ENCODE measurements around the gene SLIT3. TPM values are rescaled to one million over a fixed set of nuclear protein-coding genes. Genes with fewer than 3 reads are reported as not detected.

SLIT3 gene
- total and polyA plus RNA-seq, 4 donors, result 18.1 to 22.5 (median 19.5) TPM

DNA sequence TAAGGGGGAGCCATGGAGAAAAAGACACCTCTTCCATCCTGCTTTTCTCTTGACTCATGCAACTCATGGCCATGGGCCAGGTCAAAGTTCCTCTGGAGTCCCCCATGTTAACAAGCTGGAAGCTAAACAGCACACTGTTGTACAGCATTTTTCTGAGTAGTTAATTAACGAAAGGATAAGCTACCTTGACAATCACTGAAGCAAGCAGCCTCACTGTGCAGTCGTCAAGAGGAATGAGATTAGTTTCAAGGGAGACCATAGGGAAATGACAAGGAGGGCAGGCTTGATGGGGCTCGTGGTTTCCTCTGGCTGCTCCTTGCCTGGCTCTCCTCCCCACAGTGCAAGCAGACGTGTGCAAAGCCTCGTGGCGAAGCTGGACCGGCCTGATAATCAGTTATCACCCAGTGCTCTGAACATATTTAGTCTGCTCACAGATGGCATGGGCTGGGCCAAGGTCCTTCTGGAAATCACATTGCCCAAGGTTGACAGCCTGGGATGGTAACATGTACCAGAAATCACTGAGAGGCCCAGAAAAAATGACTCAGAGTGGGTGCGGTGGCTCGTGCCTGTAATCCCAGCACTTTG lies 209.5 kb downstream of the SLIT3 start:
- Histone ChIP-seq H3K4me1 (ENCODE audit: control insufficient read depth, insufficient read depth, low read length) (peaks cover 5% of the 10 kb centered on the region), H3K4me3 (ENCODE audit: low read depth, low read length) (no peak overlapping the region), H3K36me3 (ENCODE audit: control insufficient read depth, insufficient read depth, low read length) (no peaks in the 10 kb centered on the region), H3K27ac (ENCODE audit: low read depth, low read length) (no peak overlapping the region), H3K27me3 (ENCODE audit: control insufficient read depth, insufficient read depth, low read length) (no peaks in the 10 kb centered on the region), H3K9me3 (ENCODE audit: control insufficient read depth, insufficient read depth, low read length) (no peaks in the 10 kb centered on the region)
- peak in 1 of 6 donors; percentile 41 for DNase-seq (ENCODE audit: low read depth in 4 of 6, low spot score in 6 of 6)
- WGBS (ENCODE audit: insufficient coverage), result 91% methylated on average over 8 of the region's 9 CpGs

DNA sequence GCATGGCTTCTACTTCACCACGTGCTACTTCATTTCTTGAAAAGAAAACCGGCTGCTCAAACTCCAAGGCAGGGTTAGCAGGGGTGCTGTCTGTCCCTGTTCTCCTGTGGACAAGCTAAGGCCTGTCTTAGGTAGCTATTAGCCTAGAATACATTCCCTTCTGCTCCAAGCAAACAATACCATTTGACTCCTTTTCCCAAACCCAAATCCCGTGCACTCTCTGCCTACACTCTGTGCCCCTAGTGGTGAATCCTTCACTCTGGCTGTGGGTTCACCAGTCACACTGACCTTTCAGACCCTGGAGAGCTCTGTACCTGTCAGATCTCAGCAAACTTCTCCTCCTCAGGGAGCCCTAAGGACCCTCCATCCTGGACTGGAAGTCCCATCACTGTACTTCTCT lies 211.6 kb downstream of the SLIT3 start:
- 88% methylated on average over 3 of the region's 3 CpGs for WGBS (ENCODE audit: insufficient coverage)
- Histone ChIP-seq H3K36me3 (ENCODE audit: control insufficient read depth, insufficient read depth, low read length) (no peaks in the 10 kb centered on the region), H3K4me1 (ENCODE audit: control insufficient read depth, insufficient read depth, low read length) (peaks cover 5% of the 10 kb centered on the region), H3K27me3 (ENCODE audit: control insufficient read depth, insufficient read depth, low read length) (peaks cover 4% of the 10 kb centered on the region), H3K4me3 (ENCODE audit: low read depth, low read length) (no peak overlapping the region), H3K9me3 (ENCODE audit: control insufficient read depth, insufficient read depth, low read length) (no peaks in the 10 kb centered on the region), H3K27ac (ENCODE audit: low read depth, low read length) (no peak overlapping the region)
- no peak for DNase-seq (ENCODE audit: low read depth in 4 of 6, low spot score in 6 of 6)

DNA sequence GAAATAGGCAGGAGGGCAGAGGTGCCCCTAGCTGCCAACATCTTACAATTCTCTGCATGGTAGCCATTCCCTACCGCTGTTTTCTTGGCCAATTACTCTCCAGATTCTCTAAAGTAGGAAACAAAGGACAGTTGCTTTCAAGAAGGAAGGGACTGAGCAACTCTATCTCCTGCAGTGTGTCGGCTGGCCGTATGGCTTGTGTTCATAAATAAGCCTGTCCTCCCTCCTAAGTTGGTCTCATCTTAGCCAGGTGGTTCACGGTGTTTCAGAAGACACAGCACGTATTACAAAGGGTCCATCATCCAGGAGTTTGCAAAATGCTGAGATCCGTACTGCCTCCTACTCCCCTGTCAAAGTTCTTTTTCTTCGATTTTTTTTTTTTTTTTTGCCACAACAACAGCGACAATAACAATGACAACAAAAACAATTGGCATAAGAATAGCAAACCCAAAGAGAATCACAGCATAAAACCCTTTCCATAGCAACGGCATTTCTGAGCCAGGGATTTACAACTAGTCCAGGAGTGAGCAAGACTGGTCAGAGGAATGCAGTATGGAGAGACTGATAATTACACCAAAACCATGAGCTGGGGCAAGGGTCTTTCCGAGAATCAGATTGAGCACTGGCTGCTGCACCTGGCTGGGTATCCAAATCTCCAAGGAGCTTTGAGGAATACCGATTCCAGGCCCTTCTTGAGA lies 212.8 kb downstream of the SLIT3 start:
- 34% methylated on average over 9 of the region's 11 CpGs for WGBS (ENCODE audit: insufficient coverage)
- no peak overlapping the region for H3K4me3 ChIP-seq (ENCODE audit: low read depth, low read length)
- peaks cover 5% of the 10 kb centered on the region for H3K4me1 ChIP-seq (ENCODE audit: control insufficient read depth, insufficient read depth, low read length)
- no peak overlapping the region for H3K27ac ChIP-seq (ENCODE audit: low read depth, low read length)
- no peaks in the 10 kb centered on the region for H3K36me3 ChIP-seq (ENCODE audit: control insufficient read depth, insufficient read depth, low read length)
- no peaks in the 10 kb centered on the region for H3K9me3 ChIP-seq (ENCODE audit: control insufficient read depth, insufficient read depth, low read length)
- H3K27me3 ChIP-seq (ENCODE audit: control insufficient read depth, insufficient read depth, low read length), result peaks cover 4% of the 10 kb centered on the region
- peak in 1 of 6 donors; percentile 47 for DNase-seq (ENCODE audit: low read depth in 4 of 6, low spot score in 6 of 6)

DNA sequence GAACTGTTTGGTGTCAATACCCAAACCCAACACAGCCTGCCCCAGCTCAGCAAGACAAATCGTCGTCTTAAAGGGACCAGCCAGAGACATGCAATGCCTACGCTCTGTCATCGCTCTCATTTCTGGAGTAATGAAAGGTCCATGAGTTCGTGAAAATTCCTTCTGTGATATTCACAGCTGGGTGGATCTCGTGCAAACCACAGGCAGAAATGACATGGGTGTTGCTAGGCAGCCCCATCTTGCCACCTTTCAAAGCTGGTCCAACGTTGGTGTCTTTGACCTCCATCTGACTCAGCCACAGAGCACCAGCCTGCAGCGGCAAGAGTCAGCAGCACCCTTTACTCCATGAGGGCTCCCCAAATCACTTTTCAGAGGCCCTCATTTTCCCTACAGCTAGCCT lies 215.3 kb downstream of the SLIT3 start:
- no peak overlapping the region for H3K27ac ChIP-seq (ENCODE audit: low read depth, low read length)
- H3K9me3 ChIP-seq (ENCODE audit: control insufficient read depth, insufficient read depth, low read length), result no peaks in the 10 kb centered on the region
- H3K36me3 ChIP-seq (ENCODE audit: control insufficient read depth, insufficient read depth, low read length), result no peaks in the 10 kb centered on the region
- WGBS (ENCODE audit: insufficient coverage), result 60% methylated on average over 8 of the region's 8 CpGs
- H3K27me3 ChIP-seq (ENCODE audit: control insufficient read depth, insufficient read depth, low read length), result peaks cover 4% of the 10 kb centered on the region
- H3K4me3 ChIP-seq (ENCODE audit: low read depth, low read length), result no peak overlapping the region
- no peak for DNase-seq (ENCODE audit: low read depth in 4 of 6, low spot score in 6 of 6)
- H3K4me1 ChIP-seq (ENCODE audit: control insufficient read depth, insufficient read depth, low read length), result peaks cover 12% of the 10 kb centered on the region

DNA sequence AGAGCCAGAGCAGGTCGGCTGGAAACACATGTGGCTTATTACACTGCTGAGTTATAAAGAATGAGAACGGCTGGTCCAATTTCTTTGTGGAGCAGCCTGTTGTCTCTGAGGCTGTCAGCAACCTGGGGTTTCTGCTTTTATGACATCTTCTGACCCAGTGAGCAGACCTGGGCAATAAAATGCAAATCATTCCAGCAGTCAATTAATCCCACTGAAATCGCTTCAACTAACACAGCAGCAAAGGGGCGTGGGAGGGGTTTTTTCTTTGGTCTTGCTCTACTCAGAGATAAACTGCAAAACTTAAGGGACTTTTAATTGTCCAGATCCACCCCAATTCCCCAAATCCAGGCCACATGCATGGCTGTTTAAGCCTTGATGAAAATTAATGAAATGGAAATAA lies 215.7 kb downstream of the SLIT3 start:
- Histone ChIP-seq H3K4me3 (ENCODE audit: low read depth, low read length) (no peak overlapping the region), H3K27ac (ENCODE audit: low read depth, low read length) (no peak overlapping the region), H3K4me1 (ENCODE audit: control insufficient read depth, insufficient read depth, low read length) (peaks cover 12% of the 10 kb centered on the region), H3K9me3 (ENCODE audit: control insufficient read depth, insufficient read depth, low read length) (no peaks in the 10 kb centered on the region), H3K36me3 (ENCODE audit: control insufficient read depth, insufficient read depth, low read length) (no peaks in the 10 kb centered on the region), H3K27me3 (ENCODE audit: control insufficient read depth, insufficient read depth, low read length) (peaks cover 4% of the 10 kb centered on the region)
- peak in 1 of 6 donors; percentile 51 for DNase-seq (ENCODE audit: low read depth in 4 of 6, low spot score in 6 of 6)
- 54% methylated on average over 2 of the region's 4 CpGs for WGBS (ENCODE audit: insufficient coverage)

DNA sequence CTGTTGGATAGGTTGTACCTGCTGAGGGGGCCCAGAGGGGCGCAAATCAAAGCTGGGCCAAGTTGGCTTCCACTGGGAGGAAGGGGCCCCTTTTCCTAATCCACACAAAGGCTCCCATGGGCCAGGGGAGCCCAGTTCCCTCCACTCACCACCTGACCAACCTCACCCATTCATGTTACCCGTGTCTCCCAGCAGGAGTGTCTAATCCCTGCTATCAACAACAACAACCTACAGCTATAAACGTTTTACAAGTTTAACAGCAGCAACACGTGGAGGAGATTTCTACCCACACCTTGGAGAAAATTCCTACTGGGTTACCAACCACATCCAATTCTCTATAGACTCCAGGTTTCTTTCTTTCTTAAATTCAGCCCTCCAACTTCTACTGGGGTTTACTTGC lies 216.2 kb downstream of the SLIT3 start:
- H3K36me3 ChIP-seq (ENCODE audit: control insufficient read depth, insufficient read depth, low read length), result no peaks in the 10 kb centered on the region
- no peaks in the 10 kb centered on the region for H3K9me3 ChIP-seq (ENCODE audit: control insufficient read depth, insufficient read depth, low read length)
- no peak overlapping the region for H3K27ac ChIP-seq (ENCODE audit: low read depth, low read length)
- no peak for DNase-seq (ENCODE audit: low read depth in 4 of 6, low spot score in 6 of 6)
- 39% methylated on average over 3 of the region's 4 CpGs for WGBS (ENCODE audit: insufficient coverage)
- no peak overlapping the region for H3K4me3 ChIP-seq (ENCODE audit: low read depth, low read length)
- H3K27me3 ChIP-seq (ENCODE audit: control insufficient read depth, insufficient read depth, low read length), result peaks cover 4% of the 10 kb centered on the region
- peaks cover 12% of the 10 kb centered on the region for H3K4me1 ChIP-seq (ENCODE audit: control insufficient read depth, insufficient read depth, low read length)

DNA sequence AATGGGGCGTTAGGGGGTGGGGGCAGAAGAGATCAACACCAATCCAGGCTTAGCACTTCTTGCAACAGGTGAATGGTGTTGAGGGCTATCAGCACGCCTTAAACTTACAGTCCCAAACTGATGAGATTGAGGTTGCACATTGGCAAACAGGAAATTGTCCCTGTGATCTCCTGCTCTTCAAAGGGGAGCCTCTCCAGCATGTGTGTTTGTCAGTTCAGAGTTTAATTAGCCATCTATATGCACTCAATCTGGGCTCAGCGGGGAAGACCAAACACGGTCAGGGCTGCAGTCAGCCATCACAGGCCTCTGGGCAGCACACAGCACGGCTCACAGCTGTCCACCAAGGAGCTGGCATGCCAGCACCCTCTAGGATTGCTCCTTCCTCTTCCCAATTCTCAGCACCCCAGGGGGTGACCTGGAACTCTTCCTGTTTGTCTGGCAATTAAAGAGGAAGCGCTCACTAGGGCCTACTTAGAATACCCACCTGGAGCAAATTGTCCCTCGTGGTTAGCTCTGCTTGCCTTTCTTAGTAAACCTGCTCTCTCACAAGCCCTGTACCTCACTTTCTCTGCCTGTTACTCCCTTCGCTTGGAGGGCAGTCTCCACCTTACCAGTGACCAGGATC lies 217.4 kb downstream of the SLIT3 start:
- Histone ChIP-seq H3K4me3 (ENCODE audit: low read depth, low read length) (no peak overlapping the region), H3K36me3 (ENCODE audit: control insufficient read depth, insufficient read depth, low read length) (no peaks in the 10 kb centered on the region), H3K9me3 (ENCODE audit: control insufficient read depth, insufficient read depth, low read length) (no peaks in the 10 kb centered on the region), H3K27ac (ENCODE audit: low read depth, low read length) (no peak overlapping the region), H3K27me3 (ENCODE audit: control insufficient read depth, insufficient read depth, low read length) (peaks cover 4% of the 10 kb centered on the region), H3K4me1 (ENCODE audit: control insufficient read depth, insufficient read depth, low read length) (peaks cover 9% of the 10 kb centered on the region)
- DNase-seq (ENCODE audit: low read depth in 4 of 6, low spot score in 6 of 6), result no peak
- 51% methylated on average over 5 of the region's 8 CpGs for WGBS (ENCODE audit: insufficient coverage)

DNA sequence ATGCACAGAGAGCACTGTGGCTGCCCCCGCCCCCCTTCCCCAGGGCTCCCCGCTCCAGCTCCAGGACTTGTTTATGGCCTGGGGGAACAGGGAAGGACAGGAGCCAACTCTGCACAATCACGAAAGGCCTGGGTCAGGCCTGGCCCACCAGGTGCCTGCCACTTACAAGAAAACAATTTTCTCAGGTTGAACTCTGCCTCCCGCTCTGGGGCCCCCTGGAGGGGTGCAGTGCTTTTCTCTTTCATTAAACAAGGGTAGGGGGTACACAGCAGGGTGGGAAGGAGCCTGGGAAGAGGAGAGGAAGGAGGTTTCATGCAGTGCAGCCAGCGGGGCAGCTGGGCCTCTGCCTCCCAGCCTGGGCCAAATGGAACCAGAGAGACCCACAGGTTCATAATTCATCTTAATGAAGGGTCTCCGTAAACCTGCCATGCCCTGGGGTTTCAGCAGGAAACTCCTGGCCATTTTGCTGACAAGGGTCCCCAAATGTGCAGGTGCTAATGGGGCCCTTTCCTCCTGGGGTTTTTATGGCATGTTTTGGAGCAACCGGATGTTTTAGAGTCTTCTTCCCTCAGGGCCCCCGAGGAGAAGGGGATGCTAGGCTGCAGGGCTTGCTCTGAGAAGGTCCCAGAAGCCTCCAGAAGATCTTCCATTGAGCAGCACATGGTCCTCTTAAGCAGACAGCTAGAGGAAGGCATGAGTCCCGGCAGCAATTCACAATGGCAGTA lies 219.8 kb downstream of the SLIT3 start:
- Histone ChIP-seq H3K27me3 (ENCODE audit: control insufficient read depth, insufficient read depth, low read length) (peaks cover 4% of the 10 kb centered on the region), H3K36me3 (ENCODE audit: control insufficient read depth, insufficient read depth, low read length) (no peaks in the 10 kb centered on the region), H3K4me3 (ENCODE audit: low read depth, low read length) (no peak overlapping the region), H3K27ac (ENCODE audit: low read depth, low read length) (no peak overlapping the region), H3K4me1 (ENCODE audit: control insufficient read depth, insufficient read depth, low read length) (peaks cover 7% of the 10 kb centered on the region), H3K9me3 (ENCODE audit: control insufficient read depth, insufficient read depth, low read length) (no peaks in the 10 kb centered on the region)
- DNase-seq (ENCODE audit: low read depth in 4 of 6, low spot score in 6 of 6), result no peak
- WGBS (ENCODE audit: insufficient coverage), result 48% methylated on average over 4 of the region's 9 CpGs

DNA sequence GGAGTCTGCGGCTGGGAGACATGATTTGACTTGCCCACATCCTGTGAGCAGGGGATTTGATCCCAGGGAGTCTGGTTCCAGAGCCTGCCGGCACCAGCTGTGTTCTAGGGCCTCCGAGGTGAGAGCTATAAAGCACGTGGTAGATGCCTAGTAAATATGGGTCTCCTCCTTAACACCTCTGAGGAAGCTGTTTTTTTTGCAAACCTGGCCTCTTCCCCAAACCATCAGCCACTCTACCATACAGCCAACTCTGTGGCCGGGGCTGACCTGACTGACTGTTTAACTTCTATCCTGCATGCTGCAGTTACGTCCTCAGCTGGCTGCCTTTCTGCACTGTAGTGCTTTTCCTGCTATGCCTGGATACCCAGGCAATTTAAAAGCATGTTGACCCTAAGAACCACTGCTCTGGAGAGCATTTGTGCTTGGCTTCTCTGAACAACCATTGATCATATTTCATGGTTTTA lies 220.5 kb downstream of the SLIT3 start:
- Histone ChIP-seq H3K27ac (ENCODE audit: low read depth, low read length) (no peak overlapping the region), H3K9me3 (ENCODE audit: control insufficient read depth, insufficient read depth, low read length) (no peaks in the 10 kb centered on the region), H3K27me3 (ENCODE audit: control insufficient read depth, insufficient read depth, low read length) (peaks cover 2% of the 10 kb centered on the region), H3K4me1 (ENCODE audit: control insufficient read depth, insufficient read depth, low read length) (peaks cover 7% of the 10 kb centered on the region), H3K4me3 (ENCODE audit: low read depth, low read length) (no peak overlapping the region), H3K36me3 (ENCODE audit: control insufficient read depth, insufficient read depth, low read length) (no peaks in the 10 kb centered on the region)
- no peak for DNase-seq (ENCODE audit: low read depth in 4 of 6, low spot score in 6 of 6)
- 77% methylated on average over 3 of the region's 6 CpGs for whole genome bisulfite sequencing (ENCODE audit: insufficient coverage)
